ENCODE data around the gene HOXC6. TPM values are rescaled to one million over a fixed set of nuclear protein-coding genes. Genes with fewer than 3 reads are reported as not detected.

The HOXC6 gene
- total and polyA plus RNA-seq, 9 of the 15 experiments (the other 6 are each of a cell fraction or from before 2014, with no cell fraction given): 0.06 to 4.0 (median 1.4) TPM

GRCh38 chr12:53999559-54000115, 28.6 kb upstream of the HOXC6 start (continued):
- TF ChIP-seq SREBF1 (IDR thresholded peaks at IDR 0.05; ENCODE audit: borderline replicate concordance, low read depth, low read length): no peak
- no peak for TF ChIP-seq ZNF41 (CRISPR knock-in tag; conservative IDR thresholded peaks at IDR 0.05)
- no peak for TF ChIP-seq CAMTA2 (CRISPR knock-in tag; conservative IDR thresholded peaks at IDR 0.05)
- TF ChIP-seq PRPF4 (IDR thresholded peaks at IDR 0.05; ENCODE audit: insufficient read depth, low read depth, low read length, poor library complexity, severe bottlenecking): no peak
- no peak for TF ChIP-seq TAL1 (IDR thresholded peaks at IDR 0.05)
- no peak for TF ChIP-seq MTA2 (IDR thresholded peaks at IDR 0.05; ENCODE audit: low read depth)
- TF ChIP-seq HMGXB4 (CRISPR knock-in tag; IDR thresholded peaks at IDR 0.05): no peak
- no peak for TF ChIP-seq CREB3L1 (IDR thresholded peaks at IDR 0.05; ENCODE audit: borderline replicate concordance, low read depth)
- no peak for TF ChIP-seq L3MBTL2 (IDR thresholded peaks at IDR 0.05)
- TF ChIP-seq ZNF124 (CRISPR knock-in tag; IDR thresholded peaks at IDR 0.05): no peak
- TF ChIP-seq PBX2 (CRISPR knock-in tag; IDR thresholded peaks at IDR 0.05; ENCODE audit: low read depth): peak; percentile 57
- peak; percentile 89 for TF ChIP-seq PBX2 (tag; conservative IDR thresholded peaks at IDR 0.05; ENCODE audit: low read depth)
- no peak for TF ChIP-seq RAD21 (CRISPR knock-in tag; conservative IDR thresholded peaks at IDR 0.05 in 1 of 2, IDR thresholded peaks at IDR 0.05 in 1 of 2)
- no peak for TF ChIP-seq ETV6 (IDR thresholded peaks at IDR 0.05; ENCODE audit: borderline replicate concordance in 1 of 2, low read depth in 2 of 2, low read length in 1 of 2)
- no peak for TF ChIP-seq ETV6 (CRISPR knock-in tag; IDR thresholded peaks at IDR 0.05; ENCODE audit: borderline replicate concordance)
- TF ChIP-seq GATA2 (CRISPR knock-in tag; IDR thresholded peaks at IDR 0.05): no peak
- TF ChIP-seq ZFP30 (CRISPR knock-in tag; IDR thresholded peaks at IDR 0.05; ENCODE audit: borderline replicate concordance): no peak
- no peak for TF ChIP-seq BCLAF1 (IDR thresholded peaks at IDR 0.05; ENCODE audit: borderline replicate concordance in 1 of 2, control insufficient read depth in 1 of 2, low read depth in 2 of 2, low read length in 1 of 2)
- TF ChIP-seq PCBP1 (IDR thresholded peaks at IDR 0.05; ENCODE audit: low read depth, low read length, poor library complexity, severe bottlenecking): no peak
